ENCODE data around the gene ADGRB3.
A peak's percentile ranks its signal among the peaks of the same experiment; 100 is the strongest.
"Not testable (repeated sequence)": the region's sequence is repeated elsewhere in the genome, so short reads cannot be mapped to it uniquely, and the experiment has no call there.

The ADGRB3 gene

GRCh38 chr6:68776354-68776753, 141.3 kb downstream of the ADGRB3 start:
- no peak for FAIRE-seq
- DNase-seq (ENCODE audit: insufficient read length, low spot score) = no peak

DNA sequence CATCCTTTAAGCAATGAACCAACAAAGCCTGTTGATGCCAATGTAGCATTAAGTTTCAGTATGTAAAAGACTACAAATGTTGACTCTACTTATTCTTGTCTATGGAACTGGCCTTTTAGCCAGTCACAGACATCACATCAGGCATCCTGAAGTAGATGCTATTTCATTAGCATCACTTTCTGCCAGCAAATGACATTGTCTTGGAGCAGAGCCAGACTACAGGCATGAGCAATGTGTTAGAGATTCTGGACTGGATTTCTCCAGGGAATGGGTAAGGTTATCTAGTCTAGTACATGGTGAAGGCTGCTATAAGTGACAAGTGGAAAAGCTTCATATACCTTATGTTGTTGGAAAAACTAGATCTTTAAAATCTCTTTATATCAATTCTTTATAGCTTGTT, 142.9 kb downstream of the ADGRB3 start:
- DNase-seq (ENCODE audit: insufficient read length, low spot score) = peak; percentile 0
- no peak for FAIRE-seq

DNA sequence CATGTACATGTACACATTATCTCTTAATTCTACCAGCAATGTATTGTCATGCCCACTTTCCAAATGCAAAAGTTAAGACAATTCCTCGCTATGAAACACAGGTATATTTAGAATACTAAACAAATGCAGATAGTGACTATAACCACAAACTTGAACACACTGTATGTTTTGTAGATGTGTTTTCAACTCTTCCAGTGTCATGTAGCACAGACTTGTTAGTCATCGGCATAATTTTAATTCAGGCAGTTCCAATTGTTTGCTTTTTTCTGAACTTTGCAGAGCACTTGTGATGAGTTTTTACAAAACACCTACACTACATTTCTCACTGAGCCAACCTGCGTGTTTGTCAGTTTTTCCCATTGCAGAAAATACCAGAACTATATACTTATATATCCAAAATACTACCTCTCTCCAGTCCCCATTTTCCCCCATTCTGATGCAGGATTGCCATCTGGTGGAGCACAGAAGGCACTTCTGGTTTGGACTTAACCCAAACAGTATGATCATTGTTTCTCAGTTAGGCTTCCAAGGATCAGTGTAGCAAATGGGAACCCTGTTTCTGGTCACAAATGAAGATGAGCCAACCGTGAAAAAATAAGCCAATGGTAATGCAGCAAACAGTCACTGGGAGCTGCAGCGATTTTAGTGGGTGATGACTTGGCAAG, 143.4 kb downstream of the ADGRB3 start:
- FAIRE-seq (no peak), DNase-seq (ENCODE audit: insufficient read length, low spot score) (peak; percentile 5)

DNA sequence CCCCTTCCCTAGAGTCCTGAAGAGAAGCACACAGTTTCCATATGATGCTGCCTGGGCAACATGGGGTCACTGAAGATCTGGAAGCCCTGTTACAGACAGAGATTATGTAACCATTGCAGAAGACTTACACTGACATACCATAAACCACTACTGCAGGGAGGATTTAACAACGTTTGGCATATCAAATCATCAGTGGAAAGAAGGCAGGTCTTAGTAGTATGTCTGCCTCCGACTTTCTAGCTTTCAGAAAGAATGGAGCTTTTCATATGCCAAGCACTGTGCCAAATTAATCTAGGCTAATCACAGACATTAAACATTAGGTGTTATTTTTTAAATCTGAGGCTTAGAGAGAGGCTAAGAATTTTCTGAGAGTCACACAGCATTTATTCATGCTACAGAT, 144.3 kb downstream of the ADGRB3 start:
- FAIRE-seq = no peak

DNA sequence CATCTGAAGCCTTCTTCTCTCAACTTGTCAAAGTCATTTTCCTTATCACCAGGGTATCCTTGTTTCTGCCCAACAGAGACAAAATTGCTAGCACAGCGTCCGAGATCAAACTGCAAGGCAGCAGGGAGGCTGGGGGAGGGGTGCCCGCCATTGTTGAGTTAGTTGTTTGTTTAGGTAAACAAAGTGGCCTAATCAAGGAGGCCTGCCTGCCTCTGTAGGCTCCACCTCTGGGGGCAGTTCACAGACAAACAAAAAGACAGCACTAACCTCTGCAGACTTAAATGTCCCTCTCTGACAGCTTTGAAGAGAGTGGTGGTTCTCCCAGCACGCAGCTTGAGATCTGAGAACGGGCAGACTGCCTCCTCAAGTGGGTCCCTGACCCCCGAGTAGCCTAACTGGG, 155.0 kb downstream of the ADGRB3 start:
- DNase-seq (ENCODE audit: insufficient read length, low spot score); FAIRE-seq: not testable (repeated sequence)

More for the DNA sequence above, 144.3 kb downstream of the ADGRB3 start:
- no peak for DNase-seq (ENCODE audit: insufficient read length, low spot score)

GRCh38 chr6:68814976-68815375, 179.9 kb downstream of the ADGRB3 start:
- DNase-seq (ENCODE audit: insufficient read length, low spot score); FAIRE-seq: not testable (repeated sequence)

GRCh38 chr6:68826501-68826900, 191.4 kb downstream of the ADGRB3 start:
- FAIRE-seq (no peak), DNase-seq (ENCODE audit: insufficient read length, low spot score) (no peak)

- no peak for FAIRE-seq
- no peak for DNase-seq (ENCODE audit: insufficient read length, low spot score)
Observed at GRCh38 chr6:68834551-68834950, 199.5 kb downstream of the ADGRB3 start.

- DNase-seq (ENCODE audit: insufficient read length, low spot score) = no peak
- FAIRE-seq = no peak
Observed at GRCh38 chr6:68838571-68838970, 203.5 kb downstream of the ADGRB3 start.

- FAIRE-seq (no peak), DNase-seq (ENCODE audit: insufficient read length, low spot score) (no peak)
Observed at GRCh38 chr6:68852791-68853190, 217.7 kb downstream of the ADGRB3 start.

GRCh38 chr6:68859233-68859632, 224.2 kb downstream of the ADGRB3 start:
- FAIRE-seq = no peak
- no peak for DNase-seq (ENCODE audit: insufficient read length, low spot score)

DNA sequence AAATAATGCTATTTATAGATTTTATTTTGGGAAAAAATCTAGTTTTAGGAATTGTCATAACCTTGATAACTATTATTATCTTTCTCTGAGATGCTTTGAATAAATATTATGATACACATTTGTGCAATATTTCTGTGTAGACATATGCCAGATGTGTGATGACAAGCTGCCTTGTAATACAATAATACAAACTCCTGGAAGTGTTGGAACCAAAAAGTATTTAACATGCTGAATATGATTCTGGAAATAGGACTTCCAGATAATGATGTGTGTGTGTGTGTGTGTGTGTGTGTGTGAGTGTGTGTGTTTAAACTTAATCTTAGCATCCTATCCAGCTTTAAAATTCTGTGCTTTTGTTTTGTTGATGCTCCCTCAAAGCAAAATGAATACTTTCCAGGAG, 233.6 kb downstream of the ADGRB3 start:
- FAIRE-seq (no peak), DNase-seq (ENCODE audit: insufficient read length, low spot score) (no peak)

- DNase-seq (ENCODE audit: insufficient read length, low spot score) = no peak
- no peak for FAIRE-seq
Observed at GRCh38 chr6:68873236-68873635, 238.2 kb downstream of the ADGRB3 start.

DNA sequence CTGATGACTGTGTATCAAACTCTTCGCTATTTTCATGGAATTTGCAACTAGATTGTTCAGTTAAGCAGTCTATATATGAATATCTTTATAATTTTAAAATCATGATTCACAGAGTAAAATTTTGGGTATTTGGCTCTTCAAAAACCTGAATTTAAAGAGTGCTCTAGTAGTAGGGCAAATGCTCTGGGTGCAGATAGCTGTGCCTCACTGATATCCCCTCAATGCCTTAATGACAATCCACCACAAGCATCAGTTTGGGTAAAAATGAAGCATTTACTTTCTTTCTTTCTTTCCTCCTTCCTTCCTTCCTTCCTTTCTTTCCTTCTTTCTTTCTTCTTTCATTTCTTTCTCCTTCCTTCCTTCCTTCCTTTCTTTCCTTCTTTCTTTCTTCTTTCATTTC, 239.7 kb downstream of the ADGRB3 start:
- DNase-seq (ENCODE audit: insufficient read length, low spot score) (no peak), FAIRE-seq (no peak)

- FAIRE-seq (no peak), DNase-seq (ENCODE audit: insufficient read length, low spot score) (no peak)
Observed at GRCh38 chr6:68875403-68875802, 240.3 kb downstream of the ADGRB3 start.

GRCh38 chr6:68876792-68877493, 241.9 kb downstream of the ADGRB3 start:
- DNase-seq (ENCODE audit: insufficient read length, low spot score) (peak; percentile 5), FAIRE-seq (no peak)

DNA sequence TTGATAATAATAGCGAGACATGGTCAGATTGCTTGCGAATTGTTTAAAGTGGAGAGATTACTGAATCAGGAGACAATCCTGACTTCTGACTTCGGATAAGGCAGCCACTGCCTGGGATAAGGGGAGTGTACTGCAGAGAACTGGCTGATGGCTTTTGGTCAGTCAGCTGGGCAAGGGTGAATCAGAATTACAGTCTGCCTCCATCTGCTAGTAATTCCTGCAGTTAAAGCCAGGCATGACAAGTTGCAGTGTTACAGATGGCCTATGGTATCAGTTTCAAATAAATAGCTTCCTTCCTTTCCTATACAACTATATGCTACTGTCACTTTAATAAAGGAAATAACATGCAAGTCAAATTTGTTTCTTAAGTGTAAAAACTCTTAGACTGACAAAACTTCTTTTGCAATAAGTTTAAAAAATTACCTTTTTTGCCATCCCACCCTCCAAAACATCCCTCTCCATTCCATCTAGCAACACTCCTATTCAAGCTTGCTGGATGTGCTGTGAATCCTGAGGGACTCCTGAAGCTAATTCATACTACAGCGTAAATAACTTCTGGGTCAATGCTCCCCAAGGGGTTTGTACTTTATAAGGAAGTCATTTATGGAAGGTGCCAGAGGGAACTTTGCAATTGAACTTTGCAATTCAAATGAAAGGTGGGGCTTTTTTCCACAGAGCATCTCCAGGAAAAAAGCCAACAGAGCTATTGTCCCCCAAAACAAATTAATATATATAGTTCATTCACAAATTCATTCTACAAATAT, 245.2 kb downstream of the ADGRB3 start:
- no peak for DNase-seq (ENCODE audit: insufficient read length, low spot score)
- FAIRE-seq = no peak

GRCh38 chr6:68883325-68883724, 248.2 kb downstream of the ADGRB3 start:
- FAIRE-seq; DNase-seq (ENCODE audit: insufficient read length, low spot score): not testable (repeated sequence)

DNA sequence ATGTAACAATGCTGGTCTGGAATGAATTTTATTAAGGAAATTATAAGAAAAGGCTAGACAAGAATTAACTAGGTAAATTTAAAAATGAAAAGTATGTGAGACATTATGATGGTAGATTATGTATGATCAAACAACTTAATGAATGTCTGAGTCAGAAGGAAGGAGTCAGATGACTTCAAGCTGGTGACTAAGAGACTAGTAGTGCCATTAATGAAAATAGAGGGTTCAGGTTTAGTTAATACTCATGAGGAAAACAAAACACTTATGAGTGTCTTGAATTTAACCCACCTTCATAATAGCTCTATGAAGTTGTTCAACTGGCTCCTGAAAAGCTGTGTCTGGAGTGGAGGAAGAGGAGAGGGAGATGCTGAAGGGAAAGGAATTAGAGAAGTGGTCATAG, 256.3 kb downstream of the ADGRB3 start:
- DNase-seq (ENCODE audit: insufficient read length, low spot score) (no peak), FAIRE-seq (no peak)

- no peak for FAIRE-seq
- DNase-seq (ENCODE audit: insufficient read length, low spot score) = no peak
Observed at GRCh38 chr6:68892452-68892851, 257.4 kb downstream of the ADGRB3 start.

GRCh38 chr6:68895929-68896328, 260.8 kb downstream of the ADGRB3 start:
- DNase-seq (ENCODE audit: insufficient read length, low spot score) (no peak), FAIRE-seq (no peak)

DNA sequence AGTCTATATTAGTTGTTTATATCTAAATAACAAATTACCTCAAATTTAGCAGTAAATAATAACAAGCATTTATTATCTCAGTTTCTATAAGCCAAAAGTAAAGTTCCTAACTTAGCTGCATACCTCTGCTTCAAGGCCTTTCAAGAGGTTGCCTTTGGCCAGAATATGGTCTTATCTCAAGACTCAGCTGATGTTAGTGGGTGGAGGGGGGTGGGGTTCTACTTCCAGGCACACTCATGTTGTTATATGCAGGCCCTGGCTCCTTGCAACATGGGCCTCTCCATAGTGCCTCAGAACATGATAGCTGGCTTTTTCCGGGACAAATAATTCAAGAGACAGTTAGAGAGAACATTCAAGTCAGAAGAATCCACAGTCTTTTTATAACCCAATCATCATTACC, 266.0 kb downstream of the ADGRB3 start:
- DNase-seq (ENCODE audit: insufficient read length, low spot score) (no peak), FAIRE-seq (no peak)

All from HTR-8/SVneo (cell line).